Fibroblast of lung (primary cell): ENCODE measurements around the gene CHKA.

Experiments used
- EZH2 ChIP-seq: IDR thresholded peaks from 2 replicates; pipeline ENCODE4 v1.5.1; 2012; ENCODE audit warnings: low read length, control low read depth, mild to moderate bottlenecking; ENCODE audit errors: missing control alignments
- TF ChIP-seq, protein P1 (sequence below), 2 donors: IDR thresholded peaks in 1 of 2; conservative IDR thresholded peaks in 1 of 2; 1 replicate in 1 of 2; 2 replicates in 1 of 2; pipeline ENCODE4 v1.5.1; 2011 to 2012; ENCODE audit warnings: low read length in 2 of 2, control low read depth in 1 of 2, inconsistent platforms in 1 of 2, low read depth in 1 of 2, mild to moderate bottlenecking in 1 of 2

- TF ChIP-seq, protein P1, sequence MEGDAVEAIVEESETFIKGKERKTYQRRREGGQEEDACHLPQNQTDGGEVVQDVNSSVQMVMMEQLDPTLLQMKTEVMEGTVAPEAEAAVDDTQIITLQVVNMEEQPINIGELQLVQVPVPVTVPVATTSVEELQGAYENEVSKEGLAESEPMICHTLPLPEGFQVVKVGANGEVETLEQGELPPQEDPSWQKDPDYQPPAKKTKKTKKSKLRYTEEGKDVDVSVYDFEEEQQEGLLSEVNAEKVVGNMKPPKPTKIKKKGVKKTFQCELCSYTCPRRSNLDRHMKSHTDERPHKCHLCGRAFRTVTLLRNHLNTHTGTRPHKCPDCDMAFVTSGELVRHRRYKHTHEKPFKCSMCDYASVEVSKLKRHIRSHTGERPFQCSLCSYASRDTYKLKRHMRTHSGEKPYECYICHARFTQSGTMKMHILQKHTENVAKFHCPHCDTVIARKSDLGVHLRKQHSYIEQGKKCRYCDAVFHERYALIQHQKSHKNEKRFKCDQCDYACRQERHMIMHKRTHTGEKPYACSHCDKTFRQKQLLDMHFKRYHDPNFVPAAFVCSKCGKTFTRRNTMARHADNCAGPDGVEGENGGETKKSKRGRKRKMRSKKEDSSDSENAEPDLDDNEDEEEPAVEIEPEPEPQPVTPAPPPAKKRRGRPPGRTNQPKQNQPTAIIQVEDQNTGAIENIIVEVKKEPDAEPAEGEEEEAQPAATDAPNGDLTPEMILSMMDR (conservative IDR thresholded peaks at IDR 0.05 in 1 of 2, IDR thresholded peaks at IDR 0.05 in 1 of 2; ENCODE audit: low read depth in 1 of 2, low read length in 2 of 2), result no peak
- no peak for TF ChIP-seq EZH2
Measured at GRCh38 chr11:68137833-68138232, 16.6 kb upstream of the CHKA start.
